Mesenchymal stem cell (in vitro differentiated cells and primary cell): ENCODE measurements around the gene TNP2.
A peak's percentile ranks its signal among the peaks of the same experiment; 100 is the strongest.

Experiments used
- DNase-seq: peaks from one replicate; pipeline ENCODE4 v3.0.0-alpha.2; 2013
- H2AFZ ChIP-seq: one replicate; pipeline ENCODE4 v1.6.1; 2013; ENCODE audit warnings: low read depth, mild to moderate bottlenecking, control low read depth, inconsistent platforms, low read length, moderate library complexity
- H2AK5ac ChIP-seq: 2 replicates; pipeline ENCODE4 v1.6.1; 2013; ENCODE audit warnings: low read length, moderate library complexity, mild to moderate bottlenecking, inconsistent platforms; ENCODE audit not compliant: severe bottlenecking
- H2BK120ac ChIP-seq: one replicate; pipeline ENCODE4 v1.6.1; 2013; ENCODE audit warnings: low read depth, mild to moderate bottlenecking, inconsistent platforms, low read length, moderate library complexity
- H2BK12ac ChIP-seq, 2 experiments: one replicate each; pipeline ENCODE4 v1.6.1; 2013; ENCODE audit warnings: inconsistent platforms in 2 of 2, low read length in 2 of 2, mild to moderate bottlenecking in 2 of 2, moderate library complexity in 2 of 2, control low read depth in 1 of 2
- H2BK15ac ChIP-seq: one replicate; pipeline ENCODE4 v1.6.1; 2013; ENCODE audit warnings: mild to moderate bottlenecking, low read depth, inconsistent platforms; ENCODE audit not compliant: poor library complexity, severe bottlenecking
- H2BK5ac ChIP-seq: 2 replicates; pipeline ENCODE4 v1.6.1; 2013; ENCODE audit warnings: low read depth, mild to moderate bottlenecking, low read length, control low read depth, inconsistent platforms; ENCODE audit not compliant: poor library complexity, severe bottlenecking
- H3K14ac ChIP-seq, 2 experiments: one replicate each; pipeline ENCODE4 v1.6.1; 2013; ENCODE audit warnings: inconsistent platforms in 2 of 2, low read length in 2 of 2, control low read depth in 1 of 2, mild to moderate bottlenecking in 1 of 2, moderate library complexity in 1 of 2
- H3K18ac ChIP-seq, 2 experiments: one replicate each; pipeline ENCODE4 v1.6.1; 2013; ENCODE audit warnings: inconsistent platforms in 2 of 2, low read length in 2 of 2, control low read depth in 1 of 2, low read depth in 1 of 2, mild to moderate bottlenecking in 1 of 2
- H3K23ac ChIP-seq, 2 experiments: one replicate each; pipeline ENCODE4 v1.6.1; 2013; ENCODE audit warnings: inconsistent platforms in 2 of 2, low read length in 2 of 2, mild to moderate bottlenecking in 2 of 2, moderate library complexity in 2 of 2, control low read depth in 1 of 2
- H3K27ac ChIP-seq: 2 replicates; pipeline ENCODE4 v1.5.1; 2013; ENCODE audit warnings: mild to moderate bottlenecking, moderate library complexity, low read length, control low read depth, inconsistent platforms; ENCODE audit not compliant: poor library complexity, severe bottlenecking
- H3K27me3 ChIP-seq, 2 experiments: 2 replicates each; pipeline versions ENCODE4 v1.6.1 to v1.7.0; 2013; ENCODE audit warnings: low read length in 2 of 2, mild to moderate bottlenecking in 2 of 2, moderate library complexity in 2 of 2, control low read depth in 1 of 2, inconsistent platforms in 1 of 2; ENCODE audit not compliant: control insufficient read depth in 1 of 2, insufficient read depth in 1 of 2
- H3K36me3 ChIP-seq, 2 experiments: 2 replicates each; pipeline versions ENCODE4 v1.6.1 to v1.7.0; 2013; ENCODE audit warnings: low read length in 2 of 2, control low read depth in 1 of 2, inconsistent platforms in 1 of 2, low read depth in 1 of 2, mild to moderate bottlenecking in 1 of 2; ENCODE audit not compliant: insufficient read depth in 2 of 2, control insufficient read depth in 1 of 2
- H3K4ac ChIP-seq, 2 experiments: one replicate each; pipeline ENCODE4 v1.6.1; 2013; ENCODE audit warnings: inconsistent platforms in 2 of 2, low read length in 2 of 2, mild to moderate bottlenecking in 2 of 2, moderate library complexity in 2 of 2, control low read depth in 1 of 2, low read depth in 1 of 2
- H3K4me1 ChIP-seq: 2 replicates; pipeline ENCODE4 v1.6.1; 2013; ENCODE audit warnings: low read depth, low read length, control low read depth; ENCODE audit not compliant: control insufficient read depth, insufficient read depth
- H3K4me2 ChIP-seq: 2 replicates; pipeline ENCODE4 v1.6.1; 2013; ENCODE audit warnings: low read length, mild to moderate bottlenecking, inconsistent platforms; ENCODE audit not compliant: poor library complexity, severe bottlenecking
- H3K4me3 ChIP-seq, 2 experiments: 2 replicates each; pipeline versions ENCODE4 v1.5.1 to v1.7.0; 2013; ENCODE audit warnings: low read length in 2 of 2, mild to moderate bottlenecking in 2 of 2, control low read depth in 1 of 2, low read depth in 1 of 2; ENCODE audit not compliant: insufficient read depth in 1 of 2
- H3K79me1 ChIP-seq: replicated peaks from 2 replicates; pipeline ENCODE4 v1.6.1; 2013; ENCODE audit warnings: mild to moderate bottlenecking, control low read depth, low read length, inconsistent platforms; ENCODE audit not compliant: poor library complexity, severe bottlenecking
- H3K9ac ChIP-seq: 2 replicates; pipeline ENCODE4 v1.7.0; 2013; ENCODE audit warnings: mild to moderate bottlenecking, low read length, moderate library complexity
- H3K9me3 ChIP-seq: 2 replicates; pipeline ENCODE4 v1.7.0; 2013; ENCODE audit warnings: mild to moderate bottlenecking, low read length; ENCODE audit not compliant: control insufficient read depth
- H4K8ac ChIP-seq: one replicate; pipeline ENCODE4 v1.6.1; 2013; ENCODE audit warnings: inconsistent platforms, mild to moderate bottlenecking, low read length, moderate library complexity
- H4K91ac ChIP-seq: one replicate; pipeline ENCODE4 v1.6.1; 2013; ENCODE audit warnings: mild to moderate bottlenecking, low read length, inconsistent platforms
- WGBS: methylation state at CpG from one replicate; pipeline ENCODE4 v1.1.7; 2013; ENCODE audit warnings: mixed read lengths; 5-methylcytosine and 5-hydroxymethylcytosine counted together

The TNP2 gene

GRCh38 chr16:11296706-11297491 is 27.8 kb upstream of the TNP2 start:
- H3K14ac ChIP-seq: no peak overlapping the region
- peak overlapping the region in 1 of 2 experiments; percentile 2 for H3K18ac ChIP-seq
- no peak overlapping the region for H2AK5ac ChIP-seq
- DNase-seq: peak; percentile 35
- H2BK12ac ChIP-seq: no peak overlapping the region
- H3K79me1 ChIP-seq: no peaks in the 10 kb centered on the region
- no peaks in the 10 kb centered on the region for H3K36me3 ChIP-seq
- no peak overlapping the region for H4K91ac ChIP-seq
- no peaks in the 10 kb centered on the region for H3K9me3 ChIP-seq
- peak overlapping the region in 1 of 2 experiments; percentile 47 for H3K4me3 ChIP-seq
- no peak overlapping the region for H2BK5ac ChIP-seq
- WGBS: 60% methylated on average over 8 of the region's 10 CpGs
- no peak overlapping the region for H4K8ac ChIP-seq
- peaks cover 0 to 6% of the 10 kb centered on the region in 2 experiments for H3K27me3 ChIP-seq
- no peak overlapping the region for H3K9ac ChIP-seq
- H2BK120ac ChIP-seq: no peak overlapping the region
- H3K4ac ChIP-seq: no peak overlapping the region
- peak overlapping the region; percentile 31 for H3K27ac ChIP-seq
- H2BK15ac ChIP-seq: no peak overlapping the region
- H3K4me2 ChIP-seq: peak overlapping the region; percentile 23
- no peak overlapping the region for H2AFZ ChIP-seq
- peaks cover 18% of the 10 kb centered on the region for H3K4me1 ChIP-seq
- H3K23ac ChIP-seq: no peak overlapping the region

GRCh38 chr16:11296351-11296705 is 27.2 kb upstream of the TNP2 start:
- peak overlapping the region; percentile 23 for H3K4me2 ChIP-seq
- no peak overlapping the region for H3K9ac ChIP-seq
- no peak overlapping the region for H4K91ac ChIP-seq
- H2BK12ac ChIP-seq: peak overlapping the region in 1 of 2 experiments; percentile 25
- H3K27ac ChIP-seq: peak overlapping the region; percentile 8
- no peak overlapping the region for H2BK5ac ChIP-seq
- H2BK120ac ChIP-seq: no peak overlapping the region
- H3K9me3 ChIP-seq: no peaks in the 10 kb centered on the region
- peaks cover 18% of the 10 kb centered on the region for H3K4me1 ChIP-seq
- peaks cover 0 to 12% of the 10 kb centered on the region in 2 experiments for H3K27me3 ChIP-seq
- no peak for DNase-seq
- H3K23ac ChIP-seq: no peak overlapping the region
- H3K4ac ChIP-seq: no peak overlapping the region
- H4K8ac ChIP-seq: no peak overlapping the region
- no peak overlapping the region for H3K14ac ChIP-seq
- no peak overlapping the region for H2AFZ ChIP-seq
- H2AK5ac ChIP-seq: peak overlapping the region; percentile 80
- no peak overlapping the region for H3K4me3 ChIP-seq
- no peaks in the 10 kb centered on the region for H3K36me3 ChIP-seq
- WGBS: 97% methylated on average over 3 of the region's 3 CpGs
- peak overlapping the region; percentile 50 for H2BK15ac ChIP-seq
- H3K18ac ChIP-seq: no peak overlapping the region
- no peaks in the 10 kb centered on the region for H3K79me1 ChIP-seq

GRCh38 chr16:11295672-11296071 is 26.5 kb upstream of the TNP2 start:
- H3K27me3 ChIP-seq: peaks cover 0 to 17% of the 10 kb centered on the region in 2 experiments
- H2BK120ac ChIP-seq: no peak overlapping the region
- no peaks in the 10 kb centered on the region for H3K9me3 ChIP-seq
- no peak overlapping the region for H3K23ac ChIP-seq
- H3K4me2 ChIP-seq: no peak overlapping the region
- no peak overlapping the region for H2BK15ac ChIP-seq
- no peak overlapping the region for H2BK5ac ChIP-seq
- H4K91ac ChIP-seq: no peak overlapping the region
- no peaks in the 10 kb centered on the region for H3K79me1 ChIP-seq
- H3K18ac ChIP-seq: no peak overlapping the region
- no peak overlapping the region for H3K4ac ChIP-seq
- no peak overlapping the region for H3K4me3 ChIP-seq
- 96% methylated on average over 4 of the region's 4 CpGs for WGBS
- no peaks in the 10 kb centered on the region for H3K36me3 ChIP-seq
- H3K9ac ChIP-seq: no peak overlapping the region
- no peak overlapping the region for H2BK12ac ChIP-seq
- peaks cover 19% of the 10 kb centered on the region for H3K4me1 ChIP-seq
- no peak for DNase-seq
- H3K27ac ChIP-seq: no peak overlapping the region
- no peak overlapping the region for H4K8ac ChIP-seq
- no peak overlapping the region for H2AFZ ChIP-seq
- no peak overlapping the region for H2AK5ac ChIP-seq
- no peak overlapping the region for H3K14ac ChIP-seq

- no peak overlapping the region for H3K23ac ChIP-seq
- H3K4me3 ChIP-seq: no peak overlapping the region
- peaks cover 14% of the 10 kb centered on the region for H3K4me1 ChIP-seq
- no peak overlapping the region for H2AFZ ChIP-seq
- H3K27me3 ChIP-seq: peaks cover 0 to 34% of the 10 kb centered on the region in 2 experiments
- H3K9me3 ChIP-seq: no peaks in the 10 kb centered on the region
- no peak overlapping the region for H2BK15ac ChIP-seq
- no peak overlapping the region for H3K9ac ChIP-seq
- no peaks in the 10 kb centered on the region for H3K79me1 ChIP-seq
- WGBS: 83% methylated on average over 7 of the region's 7 CpGs
- H3K36me3 ChIP-seq: no peaks in the 10 kb centered on the region
- H3K4me2 ChIP-seq: no peak overlapping the region
- H2BK5ac ChIP-seq: no peak overlapping the region
- no peak overlapping the region for H3K14ac ChIP-seq
- no peak overlapping the region for H4K91ac ChIP-seq
- H2AK5ac ChIP-seq: no peak overlapping the region
- no peak overlapping the region for H3K4ac ChIP-seq
- H3K18ac ChIP-seq: no peak overlapping the region
- no peak overlapping the region for H2BK120ac ChIP-seq
- no peak for DNase-seq
- H3K27ac ChIP-seq: no peak overlapping the region
- H4K8ac ChIP-seq: no peak overlapping the region
- no peak overlapping the region for H2BK12ac ChIP-seq
These were observed 23.1 kb upstream of the TNP2 start for GRCh38 chr16:11292076-11292748.
